ENCODE data around the gene PLEKHG4B. TPM values are rescaled to one million over a fixed set of nuclear protein-coding genes. Genes with fewer than 3 reads are reported as not detected.
A peak's percentile ranks its signal among the peaks of the same experiment; 100 is the strongest.
"Not testable (repeated sequence)": the region's sequence is repeated elsewhere in the genome, so short reads cannot be mapped to it uniquely, and the experiment has no call there.

Gene PLEKHG4B
- total and polyA plus RNA-seq, 8 donors = 0.21 to 0.75 (median 0.38) TPM

GRCh38 chr5:194603-195209, 102.7 kb downstream of the PLEKHG4B start:
- no peak overlapping the region for H3K4me3 ChIP-seq
- no peak overlapping the region for H3K27ac ChIP-seq
- no peaks in the 10 kb centered on the region for H3K4me1 ChIP-seq
- FAIRE-seq (no peak), ATAC-seq (no peak), DNase-seq (peak in 2 of 6 donors; percentile 7 to 50)
- 84 to 89% methylated on average over 36 of the region's 36 CpGs for WGBS, 2 donors
- no peaks in the 10 kb centered on the region for H3K36me3 ChIP-seq
- no peak for TF ChIP-seq CTCF (IDR thresholded peaks at IDR 0.05)
- intact Hi-C loops (cut with DNase I) = no loop called here
- no peaks in the 10 kb centered on the region for H3K9me3 ChIP-seq
- no peaks in the 10 kb centered on the region for H3K27me3 ChIP-seq

GRCh38 chr5:195401-196160, 103.6 kb downstream of the PLEKHG4B start:
- Histone ChIP-seq H3K4me1 (no peaks in the 10 kb centered on the region), H3K27ac (no peak overlapping the region), H3K36me3 (no peaks in the 10 kb centered on the region), H3K4me3 (no peak overlapping the region), H3K27me3 (no peaks in the 10 kb centered on the region), H3K9me3 (no peaks in the 10 kb centered on the region)
- FAIRE-seq (no peak), ATAC-seq (no peak), DNase-seq (peak in 1 of 6 donors; percentile 15)
- no peak for TF ChIP-seq CTCF (IDR thresholded peaks at IDR 0.05)
- 76 to 79% methylated on average over 33 of the region's 33 CpGs for WGBS, 2 donors
- intact Hi-C loops (cut with DNase I) = no loop called here

- no peak for FAIRE-seq
- DNase-seq = no peak
- WGBS, 2 donors = 76 to 77% methylated on average over 9 of the region's 10 CpGs
Observed at GRCh38 chr5:196350-196749, 104.4 kb downstream of the PLEKHG4B start.

GRCh38 chr5:197031-197430, 105.1 kb downstream of the PLEKHG4B start:
- H3K27ac ChIP-seq; H3K36me3 ChIP-seq; H3K4me1 ChIP-seq; H3K9me3 ChIP-seq; ATAC-seq; FAIRE-seq; H3K27me3 ChIP-seq; H3K4me3 ChIP-seq; DNase-seq; intact Hi-C loops (cut with DNase I): not testable (repeated sequence)
- 66 to 70% methylated on average over 18 of the region's 18 CpGs for WGBS, 2 donors

More at GRCh38 chr5:196350-196749, 104.4 kb downstream of the PLEKHG4B start:
- H3K36me3 ChIP-seq = no peaks in the 10 kb centered on the region
- H3K4me1 ChIP-seq = no peaks in the 10 kb centered on the region
- H3K9me3 ChIP-seq = no peaks in the 10 kb centered on the region
- TF ChIP-seq CTCF (IDR thresholded peaks at IDR 0.05) = no peak
- no peaks in the 10 kb centered on the region for H3K27me3 ChIP-seq
- no peak overlapping the region for H3K27ac ChIP-seq
- intact Hi-C loops (cut with DNase I) = no loop called here
- H3K4me3 ChIP-seq = no peak overlapping the region
- ATAC-seq = no peak

GRCh38 chr5:197892-198489, 106.0 kb downstream of the PLEKHG4B start:
- ATAC-seq (no peak), DNase-seq (no peak), FAIRE-seq (no peak)
- H3K4me3 ChIP-seq = no peak overlapping the region
- no peaks in the 10 kb centered on the region for H3K4me1 ChIP-seq
- no peaks in the 10 kb centered on the region for H3K9me3 ChIP-seq
- no peaks in the 10 kb centered on the region for H3K27me3 ChIP-seq
- no peaks in the 10 kb centered on the region for H3K36me3 ChIP-seq
- intact Hi-C loops (cut with DNase I) = no loop called here
- no peak for TF ChIP-seq CTCF (IDR thresholded peaks at IDR 0.05)
- H3K27ac ChIP-seq = no peak overlapping the region
- WGBS, 2 donors = 84 to 86% methylated on average over 9 to 12 of the region's 12 CpGs
